Endothelial cell (in vitro differentiated cells): ENCODE data around the gene SNN. TPM values are rescaled to one million over a fixed set of nuclear protein-coding genes. Genes with fewer than 3 reads are reported as not detected.

Source experiments
- DNase-seq: peaks from one replicate; pipeline ENCODE4 v3.0.0; 2021; ENCODE audit warnings: low spot score
- H3K27ac Mint-ChIP-seq: one replicate; pipeline ENCODE4 v1.8.0; 2021; ENCODE audit warnings: mixed read lengths, inconsistent platforms; ENCODE audit not compliant: unreplicated experiment
- H3K27me3 Mint-ChIP-seq: one replicate; pipeline ENCODE4 v1.8.0; 2021; ENCODE audit warnings: mild to moderate bottlenecking, moderate library complexity, mixed read lengths, inconsistent platforms; ENCODE audit not compliant: unreplicated experiment
- H3K36me3 Mint-ChIP-seq: one replicate; pipeline ENCODE4 v1.8.0; 2021; ENCODE audit warnings: mild to moderate bottlenecking, low read depth, mixed read lengths, inconsistent platforms; ENCODE audit not compliant: unreplicated experiment
- H3K4me1 Mint-ChIP-seq: one replicate; pipeline ENCODE4 v1.8.0; 2021; ENCODE audit warnings: mild to moderate bottlenecking, mixed read lengths, inconsistent platforms; ENCODE audit not compliant: unreplicated experiment
- H3K4me3 Mint-ChIP-seq: one replicate; pipeline ENCODE4 v1.8.0; 2021; ENCODE audit warnings: mild to moderate bottlenecking, mixed read lengths, inconsistent platforms; ENCODE audit not compliant: unreplicated experiment
- H3K9me3 Mint-ChIP-seq: one replicate; pipeline ENCODE4 v1.8.0; 2021; ENCODE audit warnings: mixed read lengths, inconsistent platforms; ENCODE audit not compliant: unreplicated experiment
- total RNA-seq: library from RNA; stranded (reverse); fragmentation: NEBNext Ultra II Directional; extraction: Animal tissue kit (Norgen Biotek cat#: 25700); gene quantifications from one replicate; pipeline ENCODE4 v1.2.1, GENCODE V29; 2021; ENCODE audit not compliant: unreplicated experiment
- TF ChIP-seq, protein P1 (sequence below): fragments of 200-600 bp; sonication (generic); IDR thresholded peaks from one replicate; pipeline ENCODE4 v1.5.0; 2021; ENCODE audit warnings: antibody characterized with exemption; ENCODE audit not compliant: unreplicated experiment

SNN gene
- total RNA-seq, 1 donor from 2014 or later = 163 TPM

- TF ChIP-seq, protein P1, sequence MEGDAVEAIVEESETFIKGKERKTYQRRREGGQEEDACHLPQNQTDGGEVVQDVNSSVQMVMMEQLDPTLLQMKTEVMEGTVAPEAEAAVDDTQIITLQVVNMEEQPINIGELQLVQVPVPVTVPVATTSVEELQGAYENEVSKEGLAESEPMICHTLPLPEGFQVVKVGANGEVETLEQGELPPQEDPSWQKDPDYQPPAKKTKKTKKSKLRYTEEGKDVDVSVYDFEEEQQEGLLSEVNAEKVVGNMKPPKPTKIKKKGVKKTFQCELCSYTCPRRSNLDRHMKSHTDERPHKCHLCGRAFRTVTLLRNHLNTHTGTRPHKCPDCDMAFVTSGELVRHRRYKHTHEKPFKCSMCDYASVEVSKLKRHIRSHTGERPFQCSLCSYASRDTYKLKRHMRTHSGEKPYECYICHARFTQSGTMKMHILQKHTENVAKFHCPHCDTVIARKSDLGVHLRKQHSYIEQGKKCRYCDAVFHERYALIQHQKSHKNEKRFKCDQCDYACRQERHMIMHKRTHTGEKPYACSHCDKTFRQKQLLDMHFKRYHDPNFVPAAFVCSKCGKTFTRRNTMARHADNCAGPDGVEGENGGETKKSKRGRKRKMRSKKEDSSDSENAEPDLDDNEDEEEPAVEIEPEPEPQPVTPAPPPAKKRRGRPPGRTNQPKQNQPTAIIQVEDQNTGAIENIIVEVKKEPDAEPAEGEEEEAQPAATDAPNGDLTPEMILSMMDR = no peak
- Mint-ChIP-seq H3K27ac (peak overlapping the region; percentile 32), H3K27me3 (peaks cover 18% of the 10 kb centered on the region), H3K4me3 (no peak overlapping the region), H3K4me1 (peaks cover 47% of the 10 kb centered on the region), H3K36me3 (no peaks in the 10 kb centered on the region), H3K9me3 (no peaks in the 10 kb centered on the region)
- no peak for DNase-seq
Measured at GRCh38 chr16:11666103-11667055, 1.9 kb upstream of the SNN start.

- DNase-seq = no peak
- H3K9me3 Mint-ChIP-seq = no peaks in the 10 kb centered on the region
- TF ChIP-seq, protein P1 = no peak
- H3K27me3 Mint-ChIP-seq = peaks cover 23% of the 10 kb centered on the region
- H3K4me1 Mint-ChIP-seq = peaks cover 55% of the 10 kb centered on the region
- H3K4me3 Mint-ChIP-seq = peak overlapping the region; percentile 85
- peak overlapping the region; percentile 67 for H3K27ac Mint-ChIP-seq
- H3K36me3 Mint-ChIP-seq = no peaks in the 10 kb centered on the region
Measured at GRCh38 chr16:11667221-11667823, 933 bp upstream of the SNN start.

DNA sequence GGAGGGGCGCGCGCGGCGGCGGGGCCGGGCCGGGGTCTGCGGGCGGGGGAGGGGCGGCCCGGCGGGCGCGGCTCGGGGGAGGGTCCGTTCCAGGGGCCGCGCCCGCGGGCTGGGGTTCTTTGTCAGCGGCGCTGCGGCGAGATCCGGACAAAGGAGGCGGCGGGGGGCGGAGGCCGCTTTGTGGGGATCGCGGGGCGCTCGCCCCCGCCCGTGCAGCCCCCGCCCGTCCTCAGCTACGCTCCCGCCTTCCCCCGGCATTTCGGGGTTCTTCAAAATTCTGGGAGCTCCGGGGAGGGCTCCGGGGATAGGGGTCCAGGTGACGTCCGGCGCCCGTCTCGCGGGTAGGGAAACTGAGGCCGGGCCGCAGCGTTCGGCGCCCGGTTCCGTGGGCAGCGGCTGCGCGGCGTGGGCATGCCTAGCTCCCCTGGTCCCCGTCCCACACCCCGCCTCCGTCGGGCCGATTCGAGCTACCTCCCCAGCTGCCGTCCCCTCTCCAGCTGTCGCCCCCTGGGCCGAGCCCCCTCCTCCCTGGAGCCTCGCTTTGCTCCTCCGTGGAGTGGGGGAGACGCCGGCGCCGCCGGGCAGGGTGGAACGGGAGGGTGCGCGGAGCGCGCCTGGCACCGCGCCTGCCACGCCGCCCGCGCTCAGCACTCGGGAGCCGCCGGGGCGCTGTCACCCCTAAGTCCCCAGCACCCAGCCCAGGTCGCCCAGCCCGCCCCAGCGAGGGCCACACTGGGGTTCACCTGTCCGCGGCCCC, 546 bp downstream of the SNN start:
- DNase-seq = peak; percentile 35
- Mint-ChIP-seq H3K4me1 (peaks cover 69% of the 10 kb centered on the region), H3K27me3 (peaks cover 28% of the 10 kb centered on the region), H3K4me3 (peak overlapping the region; percentile 93), H3K36me3 (no peaks in the 10 kb centered on the region), H3K27ac (no peak overlapping the region), H3K9me3 (no peaks in the 10 kb centered on the region)
- TF ChIP-seq, protein P1 = no peak

DNA sequence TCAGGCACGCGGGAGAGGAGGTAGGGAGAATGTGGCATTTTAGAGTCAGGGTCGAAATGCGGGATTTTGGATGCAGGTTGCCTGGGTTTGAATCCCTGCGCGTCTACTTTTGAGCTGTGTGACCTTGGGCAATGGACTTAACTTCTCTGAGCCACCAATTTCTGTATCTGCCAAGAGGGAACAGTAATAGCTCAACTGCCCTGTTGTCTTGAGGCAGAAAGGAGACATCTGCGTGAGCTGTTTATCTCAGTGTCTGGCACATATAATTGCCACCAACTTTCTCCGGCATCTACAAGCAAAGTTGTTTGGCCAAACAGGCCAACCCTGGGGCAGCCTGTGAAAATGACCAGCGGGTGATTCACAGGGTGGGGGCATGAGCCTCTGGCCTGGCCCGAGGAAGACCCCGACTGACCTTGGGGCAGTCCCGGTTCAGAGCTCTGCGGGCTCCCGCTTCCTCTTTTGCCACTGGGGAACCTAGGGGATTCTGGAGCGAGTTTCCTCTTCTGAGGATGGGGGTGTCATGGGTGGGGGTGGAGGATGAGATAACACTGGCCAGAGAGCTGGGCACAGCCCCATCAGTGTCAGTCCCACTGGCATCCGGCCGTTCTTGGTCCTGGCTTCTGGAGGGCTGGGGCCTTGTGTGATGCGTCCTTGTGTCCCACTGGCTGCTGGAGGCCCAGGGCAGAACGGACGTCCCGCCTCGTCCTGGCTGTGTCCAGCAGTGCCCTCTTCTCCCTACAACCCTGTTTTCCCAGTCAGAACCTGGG, 1.3 kb downstream of the SNN start:
- Mint-ChIP-seq H3K36me3 (no peaks in the 10 kb centered on the region), H3K4me3 (peak overlapping the region; percentile 93), H3K9me3 (no peaks in the 10 kb centered on the region), H3K4me1 (peaks cover 65% of the 10 kb centered on the region), H3K27ac (peak overlapping the region; percentile 75), H3K27me3 (peaks cover 28% of the 10 kb centered on the region)
- TF ChIP-seq, protein P1 = no peak
- DNase-seq = no peak
